Mucosa of stomach (tissue), 1 donor: ENCODE results near the gene KPNA1.
A peak's percentile ranks its signal among the peaks of the same experiment; 100 is the strongest.

Source experiments
- H3K27me3 ChIP-seq: one replicate; pipeline ENCODE4 v1.7.0; 2013; ENCODE audit warnings: mild to moderate bottlenecking, low read length; ENCODE audit not compliant: control insufficient read depth, insufficient read depth
- H3K36me3 ChIP-seq: one replicate; pipeline ENCODE4 v1.7.0; 2013; ENCODE audit warnings: low read length; ENCODE audit not compliant: control insufficient read depth, insufficient read depth
- H3K4me1 ChIP-seq: one replicate; pipeline ENCODE4 v1.7.0; 2013; ENCODE audit warnings: mild to moderate bottlenecking, low read length; ENCODE audit not compliant: control insufficient read depth, insufficient read depth
- H3K4me3 ChIP-seq: one replicate; pipeline ENCODE4 v1.7.0; 2013; ENCODE audit warnings: low read length
- H3K9ac ChIP-seq: one replicate; pipeline ENCODE4 v1.7.0; 2013; ENCODE audit warnings: mild to moderate bottlenecking, low read length, moderate library complexity
- H3K9me3 ChIP-seq: one replicate; pipeline ENCODE4 v1.7.0; 2013; ENCODE audit warnings: mild to moderate bottlenecking, low read length, moderate library complexity; ENCODE audit not compliant: control insufficient read depth
- donor health status: Pancreatic carcinoma.

Gene KPNA1

DNA sequence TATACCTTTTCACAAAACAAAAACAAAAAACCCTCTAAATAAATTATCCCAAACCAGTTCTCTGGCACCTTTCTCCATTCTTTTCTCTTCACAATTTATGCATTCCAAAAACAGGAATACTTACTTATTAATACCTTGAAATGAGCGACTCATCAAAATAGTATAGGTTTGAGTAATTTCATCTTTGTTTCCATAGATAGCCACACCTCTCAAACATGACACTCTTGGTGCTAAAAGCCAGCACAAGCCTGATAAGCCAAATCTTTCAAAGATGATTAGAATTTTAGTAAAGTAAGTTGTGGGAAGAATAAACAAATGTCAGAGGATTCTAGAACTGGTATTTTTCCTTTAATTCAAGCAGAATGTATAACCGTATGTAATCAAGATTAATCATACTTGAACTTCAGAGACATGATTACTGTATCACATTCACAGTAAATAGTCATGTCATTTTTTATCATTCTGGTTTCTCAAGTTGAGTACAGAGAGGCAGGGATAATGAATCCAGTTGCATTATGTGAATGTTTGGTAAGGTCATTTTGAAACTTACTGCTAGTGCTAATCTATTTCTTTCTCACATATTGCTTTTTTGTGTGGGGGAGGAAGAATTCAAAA, 86.8 kb downstream of the KPNA1 start:
- Histone ChIP-seq H3K9ac (no peak overlapping the region), H3K4me1 (no peaks in the 10 kb centered on the region), H3K4me3 (no peak overlapping the region), H3K36me3 (no peaks in the 10 kb centered on the region), H3K27me3 (no peaks in the 10 kb centered on the region), H3K9me3 (no peaks in the 10 kb centered on the region)

DNA sequence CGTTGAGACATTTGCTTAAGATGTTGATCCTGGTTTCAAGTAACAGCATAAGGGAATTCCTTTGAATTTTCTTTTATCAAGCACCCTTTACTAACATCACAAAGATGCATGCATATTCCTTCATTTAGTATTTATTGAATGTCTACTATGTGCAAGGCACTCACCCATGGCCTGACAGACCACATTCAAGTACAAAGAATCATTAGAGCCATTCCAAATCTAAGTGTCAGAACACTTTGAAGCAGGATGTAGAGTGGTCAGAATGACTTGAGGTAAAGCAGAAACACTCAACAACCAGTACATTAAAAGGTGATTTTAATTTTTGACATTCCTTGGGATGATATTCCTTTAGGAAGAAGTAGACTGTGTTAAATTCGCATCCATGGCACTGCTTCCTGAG, 92.9 kb downstream of the KPNA1 start:
- H3K4me1 ChIP-seq, result peaks cover 7% of the 10 kb centered on the region
- no peaks in the 10 kb centered on the region for H3K9me3 ChIP-seq
- H3K27me3 ChIP-seq, result no peaks in the 10 kb centered on the region
- H3K9ac ChIP-seq, result no peak overlapping the region
- no peaks in the 10 kb centered on the region for H3K36me3 ChIP-seq
- H3K4me3 ChIP-seq, result no peak overlapping the region

DNA sequence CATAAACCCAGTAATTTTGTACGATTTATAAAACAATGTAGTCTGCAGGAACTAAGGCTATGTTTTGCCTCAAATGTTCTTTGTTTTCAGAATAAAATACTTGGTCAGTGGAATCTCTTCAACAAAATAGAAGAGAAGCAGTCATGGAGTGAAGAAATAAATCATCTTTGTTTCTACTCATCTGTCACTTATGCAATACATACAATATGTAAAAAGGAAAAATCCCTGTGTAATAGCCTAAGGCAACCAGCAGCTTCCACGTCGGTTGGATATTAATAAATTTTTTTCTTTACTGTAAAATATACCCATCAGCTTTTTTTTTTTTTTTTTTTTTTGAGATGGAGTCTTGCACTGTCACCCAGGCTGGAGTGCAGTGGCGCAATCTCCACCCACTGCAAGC, 93.6 kb downstream of the KPNA1 start:
- H3K9ac ChIP-seq, result no peak overlapping the region
- H3K9me3 ChIP-seq, result no peaks in the 10 kb centered on the region
- H3K4me3 ChIP-seq, result no peak overlapping the region
- peaks cover 7% of the 10 kb centered on the region for H3K4me1 ChIP-seq
- H3K27me3 ChIP-seq, result no peaks in the 10 kb centered on the region
- no peaks in the 10 kb centered on the region for H3K36me3 ChIP-seq

DNA sequence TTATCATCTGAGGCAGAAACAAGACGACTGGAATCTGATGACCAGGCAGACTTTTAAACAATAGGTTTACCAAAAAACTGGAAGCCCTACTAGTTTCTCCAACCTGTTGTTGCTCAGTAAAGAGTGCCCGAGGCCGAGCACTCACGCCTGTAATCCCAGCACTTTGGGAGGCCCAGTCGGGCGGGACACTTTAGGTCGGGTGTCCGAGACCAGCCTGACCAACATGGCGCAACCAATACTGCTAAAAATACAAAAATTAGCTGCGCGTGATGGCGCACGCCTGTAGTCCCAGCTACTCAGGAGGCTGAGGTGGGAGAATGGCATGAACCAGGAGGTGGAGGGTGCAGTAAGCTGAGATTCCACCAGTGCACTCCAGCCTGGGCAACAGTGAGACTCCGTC, 97.8 kb downstream of the KPNA1 start:
- peak overlapping the region; percentile 82 for H3K9ac ChIP-seq

DNA sequence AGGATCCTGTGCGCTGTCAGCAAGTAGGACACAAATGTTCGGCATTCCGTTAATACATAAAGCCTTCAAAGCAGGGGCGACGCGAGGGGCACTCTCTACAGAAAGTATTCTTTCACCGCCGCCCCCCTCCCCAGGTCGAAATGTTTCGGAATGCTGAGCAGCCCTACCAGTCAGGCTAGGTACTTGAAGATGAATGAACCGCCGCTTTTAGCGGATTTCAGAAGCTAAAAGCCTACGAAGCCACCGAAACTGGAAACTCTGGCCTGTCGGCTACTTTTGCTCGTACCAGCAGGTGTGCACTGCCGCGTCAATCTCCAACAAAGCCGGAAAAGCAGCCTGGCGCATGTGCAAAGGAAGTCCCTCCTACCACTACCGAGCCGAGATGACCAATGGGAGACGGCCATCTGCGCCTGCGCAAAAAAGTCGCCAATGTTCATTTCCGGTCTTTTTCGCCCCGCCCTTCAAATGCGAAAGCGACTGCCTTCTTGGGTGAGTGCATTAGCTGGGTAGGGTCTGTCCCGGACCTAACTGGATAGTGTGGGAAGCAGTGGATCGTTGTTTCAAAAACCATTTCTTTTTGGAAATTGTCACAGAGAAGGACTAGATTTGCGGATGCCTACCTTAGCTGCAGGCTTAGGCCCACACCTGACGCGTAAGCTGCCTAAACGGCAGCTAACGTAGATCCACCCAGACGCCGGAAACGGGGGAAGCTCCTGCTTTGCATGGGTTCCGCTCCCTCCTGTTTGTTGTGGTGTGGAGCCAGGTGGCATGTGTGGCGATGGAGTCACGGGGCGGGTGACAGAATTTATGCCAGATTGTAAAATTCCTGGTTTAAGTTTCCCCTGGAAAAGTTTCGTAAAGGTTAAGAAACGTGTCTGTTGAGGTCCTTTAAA, 98.7 kb downstream of the KPNA1 start, which contains the start of gene WDR5B:
Gene WDR5B, minus strand, starts transcription at position 301 of the 893 bp plus-strand sequence. CDS start 534 bp downstream, outside the sequence.
- Histone ChIP-seq H3K4me3 (peak within 1 kb of the TSS; percentile 66), H3K9me3 (no peaks in the 10 kb centered on the region), H3K27me3 (no peaks in the 10 kb centered on the region), H3K9ac (peak within 1 kb of the TSS; percentile 82), H3K36me3 (no peaks in the 10 kb centered on the region), H3K4me1 (peaks cover 7% of the 10 kb centered on the region)

More for the DNA sequence above, 97.8 kb downstream of the KPNA1 start:
- Histone ChIP-seq H3K9me3 (no peaks in the 10 kb centered on the region), H3K4me3 (peak overlapping the region; percentile 66), H3K36me3 (no peaks in the 10 kb centered on the region), H3K27me3 (no peaks in the 10 kb centered on the region), H3K4me1 (peaks cover 7% of the 10 kb centered on the region)

DNA sequence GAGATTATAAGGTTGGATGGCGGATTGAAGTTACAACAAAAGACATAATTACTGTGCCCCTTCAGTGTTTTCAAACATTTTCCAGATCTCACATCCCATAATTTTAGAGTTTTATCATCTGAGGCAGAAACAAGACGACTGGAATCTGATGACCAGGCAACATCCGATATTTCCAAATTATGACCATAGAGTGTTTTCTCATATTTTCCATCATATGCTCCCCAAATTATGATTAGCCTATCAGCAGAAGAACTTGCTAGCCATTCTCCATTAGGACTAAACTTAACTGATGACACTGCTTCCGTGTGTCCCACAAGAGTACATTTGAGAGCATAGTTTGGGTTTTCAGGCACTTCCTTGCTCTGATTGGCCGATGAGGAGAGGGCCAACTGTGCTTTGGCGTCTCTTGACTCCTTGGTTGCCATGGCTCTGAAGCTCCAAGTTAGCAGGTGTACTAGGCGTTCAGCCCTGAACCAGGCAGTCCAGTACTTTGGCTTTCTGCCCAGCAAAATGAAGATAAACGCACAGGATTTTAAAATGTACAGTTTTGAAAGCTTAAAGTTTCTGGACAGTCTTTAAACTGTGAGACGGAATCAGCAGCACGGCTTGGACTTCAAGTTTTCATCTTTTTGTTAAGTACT, 99.5 kb downstream of the KPNA1 start:
- Histone ChIP-seq H3K36me3 (no peaks in the 10 kb centered on the region), H3K4me1 (peaks cover 7% of the 10 kb centered on the region), H3K9ac (peak overlapping the region; percentile 82)

DNA sequence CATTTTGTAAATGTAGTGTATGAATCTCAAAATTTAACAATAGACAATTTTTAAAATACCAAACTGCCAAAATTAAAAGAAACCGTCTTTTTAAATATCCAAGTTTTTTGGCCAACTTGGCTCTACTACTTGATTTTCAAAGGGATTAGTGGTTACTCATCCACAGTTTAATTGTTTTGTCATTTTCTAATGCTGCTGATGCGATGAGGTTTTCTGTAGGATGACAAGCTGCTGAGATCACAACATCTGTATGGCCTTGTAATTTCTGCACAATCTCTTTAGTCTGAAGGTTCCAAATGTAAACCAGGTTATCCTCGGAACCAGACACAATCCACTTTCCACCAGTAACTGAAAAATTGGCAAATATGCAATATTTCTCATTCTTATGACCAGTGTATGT, 100.3 kb downstream of the KPNA1 start:
- Histone ChIP-seq H3K4me3 (no peak overlapping the region), H3K27me3 (no peaks in the 10 kb centered on the region), H3K9ac (no peak overlapping the region), H3K36me3 (no peaks in the 10 kb centered on the region), H3K9me3 (no peaks in the 10 kb centered on the region), H3K4me1 (peaks cover 7% of the 10 kb centered on the region)

More for the DNA sequence above, 99.5 kb downstream of the KPNA1 start:
- Histone ChIP-seq H3K27me3 (no peaks in the 10 kb centered on the region), H3K4me3 (peak overlapping the region; percentile 66), H3K9me3 (no peaks in the 10 kb centered on the region)

DNA sequence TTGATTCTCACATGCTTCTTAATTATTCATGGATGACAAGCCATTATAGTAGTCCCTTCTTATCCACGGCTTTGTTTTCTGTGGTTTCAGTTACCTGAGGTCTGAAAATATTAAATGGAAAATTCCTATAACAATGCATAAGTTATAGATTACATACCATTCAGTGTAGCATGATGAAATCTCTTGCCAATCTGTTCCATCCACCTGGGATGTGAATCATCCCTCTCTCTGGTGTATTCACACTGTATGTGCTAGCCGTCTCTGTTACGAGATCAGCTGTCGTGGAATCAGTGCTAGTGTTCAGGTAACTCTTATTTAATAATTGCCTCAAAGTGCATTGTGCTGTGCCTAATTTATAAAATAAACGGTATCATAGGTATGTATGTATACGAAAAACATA, 104.1 kb downstream of the KPNA1 start:
- H3K4me1 ChIP-seq, result no peaks in the 10 kb centered on the region
- H3K36me3 ChIP-seq, result no peaks in the 10 kb centered on the region
- H3K27me3 ChIP-seq, result no peaks in the 10 kb centered on the region
- H3K9ac ChIP-seq, result no peak overlapping the region
- H3K4me3 ChIP-seq, result no peak overlapping the region
- H3K9me3 ChIP-seq, result no peaks in the 10 kb centered on the region

DNA sequence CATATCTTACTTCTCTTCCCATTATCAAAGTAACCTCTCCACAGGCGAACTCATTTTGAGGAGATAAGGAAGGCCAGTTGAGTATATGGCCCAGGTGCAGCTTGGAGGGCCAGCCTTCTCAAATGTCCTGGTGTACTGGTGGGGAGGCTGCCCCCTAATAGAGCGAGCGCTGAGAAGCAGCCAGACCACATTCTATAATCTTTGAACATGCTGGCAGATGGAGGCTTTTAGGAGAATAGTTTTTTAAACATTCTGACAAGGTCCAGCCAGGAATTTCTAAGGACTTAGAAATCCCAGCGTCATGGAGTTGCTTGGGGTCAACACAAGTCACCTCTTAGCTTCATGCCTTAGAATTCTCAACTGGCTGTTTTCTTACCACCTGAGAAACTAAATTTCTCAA, 104.6 kb downstream of the KPNA1 start:
- no peaks in the 10 kb centered on the region for H3K9me3 ChIP-seq
- no peaks in the 10 kb centered on the region for H3K27me3 ChIP-seq
- no peak overlapping the region for H3K4me3 ChIP-seq
- no peaks in the 10 kb centered on the region for H3K36me3 ChIP-seq
- no peak overlapping the region for H3K9ac ChIP-seq
- no peaks in the 10 kb centered on the region for H3K4me1 ChIP-seq

DNA sequence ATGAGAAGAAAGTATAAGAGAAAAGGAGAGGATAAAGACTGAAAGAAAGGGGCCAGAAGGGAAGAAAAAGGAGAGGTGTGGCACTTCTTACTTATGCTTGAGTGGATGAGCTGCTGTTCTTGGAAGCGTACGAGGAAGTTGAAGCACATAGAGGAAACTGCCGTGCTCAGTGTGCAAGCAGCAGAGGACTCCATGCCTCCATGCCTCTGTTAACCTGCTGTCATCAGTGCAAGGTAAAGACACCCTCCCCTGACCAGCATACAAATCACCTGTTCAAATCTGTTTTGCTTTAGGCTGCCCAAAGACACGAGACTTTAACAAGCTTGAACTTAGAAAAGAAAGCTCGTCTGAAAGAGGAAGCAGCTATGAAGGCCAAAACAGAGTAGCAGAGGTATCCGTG, 105.3 kb downstream of the KPNA1 start:
- Histone ChIP-seq H3K4me3 (no peak overlapping the region), H3K4me1 (no peaks in the 10 kb centered on the region), H3K36me3 (no peaks in the 10 kb centered on the region), H3K27me3 (no peaks in the 10 kb centered on the region), H3K9me3 (no peaks in the 10 kb centered on the region), H3K9ac (no peak overlapping the region)

DNA sequence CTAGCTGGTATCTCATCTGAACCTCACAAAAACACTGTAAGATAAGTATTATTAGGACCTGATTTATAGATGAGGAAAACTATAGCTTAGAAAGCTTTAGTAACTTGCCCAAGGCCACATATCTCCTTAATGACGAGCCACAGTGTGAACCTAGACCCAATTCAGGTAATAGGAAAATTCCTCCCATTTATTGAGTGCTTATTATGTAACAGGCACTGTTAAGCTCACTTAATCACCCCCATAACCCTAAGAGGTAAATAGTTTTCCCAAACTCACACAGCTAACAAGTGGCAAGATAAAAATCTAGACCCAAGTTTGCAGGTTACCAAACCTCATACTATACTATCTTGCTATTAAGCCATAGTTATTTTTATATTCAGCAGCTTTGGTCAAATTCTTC, 106.8 kb downstream of the KPNA1 start:
- Histone ChIP-seq H3K4me3 (no peak overlapping the region), H3K36me3 (peaks cover 3% of the 10 kb centered on the region), H3K4me1 (no peaks in the 10 kb centered on the region), H3K9ac (no peak overlapping the region), H3K27me3 (no peaks in the 10 kb centered on the region), H3K9me3 (no peaks in the 10 kb centered on the region)

DNA sequence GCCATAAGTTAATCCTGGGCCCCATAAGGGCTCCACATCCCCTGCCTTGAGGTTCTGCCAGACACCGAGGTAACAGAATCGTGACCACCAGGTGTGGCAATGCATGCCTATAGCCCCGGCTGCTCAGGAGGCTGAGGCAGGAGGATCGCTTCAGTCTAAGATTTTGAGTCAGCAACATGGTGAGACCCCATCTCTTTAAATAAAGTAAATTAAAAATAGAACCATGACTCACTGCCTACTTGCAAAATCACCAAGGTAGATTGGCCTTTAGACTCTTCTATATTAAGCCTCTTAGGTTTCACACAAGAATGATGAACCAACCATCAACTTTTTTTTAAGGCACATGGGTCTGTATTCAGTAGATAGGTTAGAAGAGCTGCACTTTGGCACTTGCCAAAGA, 108.5 kb downstream of the KPNA1 start:
- H3K9ac ChIP-seq, result no peak overlapping the region
- no peaks in the 10 kb centered on the region for H3K4me1 ChIP-seq
- peaks cover 5% of the 10 kb centered on the region for H3K36me3 ChIP-seq
- H3K9me3 ChIP-seq, result no peaks in the 10 kb centered on the region
- no peaks in the 10 kb centered on the region for H3K27me3 ChIP-seq
- H3K4me3 ChIP-seq, result no peak overlapping the region
